Measurements from ENCODE around the gene JADE1. TPM values are rescaled to one million over a fixed set of nuclear protein-coding genes. Genes with fewer than 3 reads are reported as not detected.

Gene JADE1
- total RNA-seq, 1 donor from 2014 or later: 33.6 TPM

- peaks cover 3% of the 10 kb centered on the region for H3K27me3 Mint-ChIP-seq (ENCODE audit: low read depth)
- H3K9me3 Mint-ChIP-seq: no peaks in the 10 kb centered on the region
- H3K36me3 Mint-ChIP-seq (ENCODE audit: low read depth): no peaks in the 10 kb centered on the region
- no peak for DNase-seq (ENCODE audit: low spot score)
- H3K4me3 Mint-ChIP-seq (ENCODE audit: low read depth): no peak overlapping the region
- H3K4me1 Mint-ChIP-seq (ENCODE audit: low read depth): no peaks in the 10 kb centered on the region
- no peak overlapping the region for H3K27ac Mint-ChIP-seq
- intact Hi-C loops (cut with micrococcal nuclease): no loop called here
Observed at GRCh38 chr4:128787509-128788311, 21.8 kb upstream of the JADE1 start.

- Mint-ChIP-seq H3K4me3 (ENCODE audit: low read depth) (no peak overlapping the region), H3K9me3 (no peaks in the 10 kb centered on the region), H3K27me3 (ENCODE audit: low read depth) (peaks cover 6% of the 10 kb centered on the region), H3K36me3 (ENCODE audit: low read depth) (no peaks in the 10 kb centered on the region), H3K27ac (no peak overlapping the region), H3K4me1 (ENCODE audit: low read depth) (no peaks in the 10 kb centered on the region)
- DNase-seq (ENCODE audit: low spot score): no peak
- intact Hi-C loops (cut with micrococcal nuclease): no loop called here
Observed at GRCh38 chr4:128793859-128794672, 15.4 kb upstream of the JADE1 start.

- Mint-ChIP-seq H3K27ac (no peak overlapping the region), H3K27me3 (ENCODE audit: low read depth) (peaks cover 4% of the 10 kb centered on the region), H3K4me3 (ENCODE audit: low read depth) (no peak overlapping the region), H3K9me3 (no peaks in the 10 kb centered on the region), H3K36me3 (ENCODE audit: low read depth) (no peaks in the 10 kb centered on the region), H3K4me1 (ENCODE audit: low read depth) (no peaks in the 10 kb centered on the region)
- intact Hi-C loops (cut with micrococcal nuclease): no loop called here
- no peak for DNase-seq (ENCODE audit: low spot score)
Observed at GRCh38 chr4:128796934-128797333, 12.6 kb upstream of the JADE1 start.

GRCh38 chr4:128800284-128800683, 9.2 kb upstream of the JADE1 start:
- no peak overlapping the region for H3K27ac Mint-ChIP-seq
- H3K36me3 Mint-ChIP-seq (ENCODE audit: low read depth): no peaks in the 10 kb centered on the region
- H3K4me3 Mint-ChIP-seq (ENCODE audit: low read depth): no peak overlapping the region
- intact Hi-C loops (cut with micrococcal nuclease): no loop called here
- peaks cover 9% of the 10 kb centered on the region for H3K4me1 Mint-ChIP-seq (ENCODE audit: low read depth)
- H3K27me3 Mint-ChIP-seq (ENCODE audit: low read depth): no peaks in the 10 kb centered on the region
- no peaks in the 10 kb centered on the region for H3K9me3 Mint-ChIP-seq
- DNase-seq (ENCODE audit: low spot score): no peak

GRCh38 chr4:128800701-128801284, 8.7 kb upstream of the JADE1 start:
- DNase-seq (ENCODE audit: low spot score): no peak
- Mint-ChIP-seq H3K27me3 (ENCODE audit: low read depth) (no peaks in the 10 kb centered on the region), H3K4me1 (ENCODE audit: low read depth) (peaks cover 9% of the 10 kb centered on the region), H3K36me3 (ENCODE audit: low read depth) (no peaks in the 10 kb centered on the region), H3K27ac (no peak overlapping the region), H3K9me3 (no peaks in the 10 kb centered on the region), H3K4me3 (ENCODE audit: low read depth) (no peak overlapping the region)
- intact Hi-C loops (cut with micrococcal nuclease): no loop called here

- no peak for DNase-seq (ENCODE audit: low spot score)
- H3K27ac Mint-ChIP-seq: peak overlapping the region; percentile 48
- no peaks in the 10 kb centered on the region for H3K27me3 Mint-ChIP-seq (ENCODE audit: low read depth)
- intact Hi-C loops (cut with micrococcal nuclease): no loop called here
- H3K4me1 Mint-ChIP-seq (ENCODE audit: low read depth): peaks cover 9% of the 10 kb centered on the region
- no peak overlapping the region for H3K4me3 Mint-ChIP-seq (ENCODE audit: low read depth)
- H3K36me3 Mint-ChIP-seq (ENCODE audit: low read depth): no peaks in the 10 kb centered on the region
- no peaks in the 10 kb centered on the region for H3K9me3 Mint-ChIP-seq
Observed at GRCh38 chr4:128802680-128803628, 6.5 kb upstream of the JADE1 start.

GRCh38 chr4:128803783-128804182, 5.7 kb upstream of the JADE1 start:
- intact Hi-C loops (cut with micrococcal nuclease): no loop called here
- no peaks in the 10 kb centered on the region for H3K9me3 Mint-ChIP-seq
- no peaks in the 10 kb centered on the region for H3K27me3 Mint-ChIP-seq (ENCODE audit: low read depth)
- no peaks in the 10 kb centered on the region for H3K36me3 Mint-ChIP-seq (ENCODE audit: low read depth)
- peaks cover 9% of the 10 kb centered on the region for H3K4me1 Mint-ChIP-seq (ENCODE audit: low read depth)
- H3K4me3 Mint-ChIP-seq (ENCODE audit: low read depth): no peak overlapping the region
- peak; percentile 16 for DNase-seq (ENCODE audit: low spot score)
- peak overlapping the region; percentile 48 for H3K27ac Mint-ChIP-seq

GRCh38 chr4:128810331-128810870, 901 bp downstream of the JADE1 start:
- H3K27me3 Mint-ChIP-seq (ENCODE audit: low read depth): no peaks in the 10 kb centered on the region
- H3K27ac Mint-ChIP-seq: peak overlapping the region; percentile 99
- peak; percentile 15 for DNase-seq (ENCODE audit: low spot score)
- H3K4me3 Mint-ChIP-seq (ENCODE audit: low read depth): peak overlapping the region; percentile 96
- peaks cover 11% of the 10 kb centered on the region for H3K4me1 Mint-ChIP-seq (ENCODE audit: low read depth)
- intact Hi-C loops (cut with micrococcal nuclease): loop anchor here (2.0 kb wide), 1 partner anchor 930 kb away; the partner anchor contains the start of gene PLK4
- H3K9me3 Mint-ChIP-seq: no peaks in the 10 kb centered on the region
- H3K36me3 Mint-ChIP-seq (ENCODE audit: low read depth): no peaks in the 10 kb centered on the region

- DNase-seq (ENCODE audit: low spot score): peak; percentile 81
- no peaks in the 10 kb centered on the region for H3K27me3 Mint-ChIP-seq (ENCODE audit: low read depth)
- no peaks in the 10 kb centered on the region for H3K36me3 Mint-ChIP-seq (ENCODE audit: low read depth)
- H3K27ac Mint-ChIP-seq: peak overlapping the region; percentile 99
- H3K4me1 Mint-ChIP-seq (ENCODE audit: low read depth): peaks cover 14% of the 10 kb centered on the region
- intact Hi-C loops (cut with micrococcal nuclease): loop anchor here (1.0 to 2.0 kb wide), 3 partner anchors 52 to 930 kb away; partner anchors contain the start of gene PLK4
- H3K4me3 Mint-ChIP-seq (ENCODE audit: low read depth): peak overlapping the region; percentile 96
- no peaks in the 10 kb centered on the region for H3K9me3 Mint-ChIP-seq
Observed at GRCh38 chr4:128810871-128811570, 1.5 kb downstream of the JADE1 start.

- peak; percentile 84 for DNase-seq (ENCODE audit: low spot score)
- Mint-ChIP-seq H3K4me3 (ENCODE audit: low read depth) (peak overlapping the region; percentile 96), H3K9me3 (no peaks in the 10 kb centered on the region), H3K4me1 (ENCODE audit: low read depth) (peaks cover 19% of the 10 kb centered on the region), H3K27ac (peak overlapping the region; percentile 90), H3K27me3 (ENCODE audit: low read depth) (no peaks in the 10 kb centered on the region), H3K36me3 (ENCODE audit: low read depth) (peaks cover 7% of the 10 kb centered on the region)
- intact Hi-C loops (cut with micrococcal nuclease): loop anchor here (1.0 to 2.0 kb wide), 5 partner anchors 51 to 931 kb away; partner anchors contain the start of genes ABHD18, MFSD8, PLK4 and SCLT1
Observed at GRCh38 chr4:128811571-128812441, 2.3 kb downstream of the JADE1 start.
